SH-SY5Y (cell line): ENCODE results near the gene PGGHG.

Experiments used
- GATA2 ChIP-seq: IDR thresholded peaks from 2 replicates; pipeline ENCODE4 v1.6.1; 2011; ENCODE audit warnings: mild to moderate bottlenecking, low read depth, low read length
- GATA3 ChIP-seq: IDR thresholded peaks from 2 replicates; pipeline ENCODE4 v1.6.1; 2011; ENCODE audit warnings: low read depth, mild to moderate bottlenecking, low read length, moderate library complexity

Gene PGGHG

GRCh38 chr11:257766-258493 is 31.0 kb upstream of the PGGHG start:
- TF ChIP-seq GATA3 (no peak), GATA2 (no peak)

- TF ChIP-seq GATA3, result no peak
- TF ChIP-seq GATA2, result no peak
Observed at GRCh38 chr11:259413-259812, 29.5 kb upstream of the PGGHG start.

- TF ChIP-seq GATA2 (no peak), GATA3 (no peak)
Observed at GRCh38 chr11:261624-262023, 27.3 kb upstream of the PGGHG start.

DNA sequence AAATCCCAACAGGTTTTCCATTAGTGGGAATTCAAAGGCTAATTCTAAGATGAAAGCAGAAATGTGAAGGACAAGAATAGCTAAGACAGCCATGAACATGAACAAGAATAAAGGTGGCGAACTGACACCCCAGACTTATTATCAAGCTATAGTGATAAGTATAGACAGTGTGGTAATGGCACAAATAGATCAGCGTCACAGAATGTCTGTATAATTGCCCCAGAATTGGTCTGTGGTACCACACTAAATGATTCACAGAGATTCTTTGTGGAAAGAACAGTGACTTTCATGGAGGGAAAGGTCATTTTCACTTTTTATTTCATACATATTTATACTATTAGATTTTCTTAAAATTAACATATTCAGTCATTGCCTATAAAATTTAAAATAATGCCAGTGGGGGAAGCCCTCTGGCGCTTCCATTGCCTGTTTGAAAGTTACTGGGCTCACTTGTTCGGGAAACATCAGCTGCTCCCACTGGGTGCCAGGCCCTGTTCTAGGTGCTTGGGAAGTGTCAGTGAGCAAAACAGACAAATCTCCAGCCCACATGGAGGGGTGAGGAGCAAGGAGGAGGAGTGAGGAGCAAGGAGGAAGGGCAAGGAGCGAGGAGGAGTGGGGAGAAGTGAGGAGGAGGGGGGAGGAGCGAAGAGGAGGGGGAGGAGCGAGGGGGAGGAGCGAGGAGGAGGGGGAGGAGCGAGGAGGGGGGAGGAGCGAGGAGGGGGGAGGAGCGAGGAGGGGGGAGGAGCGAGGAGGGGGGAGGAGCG is 22.1 kb upstream of the PGGHG start:
- TF ChIP-seq GATA2 (no peak), GATA3 (no peak)

DNA sequence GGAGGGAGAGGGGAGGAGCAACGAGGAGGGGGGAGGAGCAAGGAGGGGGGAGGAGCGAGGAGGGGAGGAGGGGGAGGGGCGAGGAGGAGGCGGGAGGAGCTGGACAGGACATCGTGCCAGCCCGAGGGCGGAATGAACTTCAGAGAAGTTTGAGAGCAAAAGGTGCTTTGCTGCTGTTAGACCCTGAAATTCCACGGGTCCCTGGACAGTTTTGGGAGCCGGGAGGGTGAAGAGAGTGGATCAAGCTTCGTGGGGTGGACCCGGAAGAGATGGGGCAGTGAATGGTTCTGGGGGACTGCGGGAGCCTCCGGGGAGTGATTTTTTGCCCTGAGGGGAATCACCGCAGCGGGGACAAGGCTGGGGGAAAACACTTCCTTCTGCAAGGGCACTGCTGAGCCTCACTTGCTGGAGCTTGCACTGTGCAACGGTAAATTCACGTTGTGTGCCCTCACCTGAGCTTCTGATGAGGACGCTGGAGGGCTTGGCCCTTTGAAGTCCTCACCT is 21.4 kb upstream of the PGGHG start:
- TF ChIP-seq GATA2, result no peak
- TF ChIP-seq GATA3, result no peak

DNA sequence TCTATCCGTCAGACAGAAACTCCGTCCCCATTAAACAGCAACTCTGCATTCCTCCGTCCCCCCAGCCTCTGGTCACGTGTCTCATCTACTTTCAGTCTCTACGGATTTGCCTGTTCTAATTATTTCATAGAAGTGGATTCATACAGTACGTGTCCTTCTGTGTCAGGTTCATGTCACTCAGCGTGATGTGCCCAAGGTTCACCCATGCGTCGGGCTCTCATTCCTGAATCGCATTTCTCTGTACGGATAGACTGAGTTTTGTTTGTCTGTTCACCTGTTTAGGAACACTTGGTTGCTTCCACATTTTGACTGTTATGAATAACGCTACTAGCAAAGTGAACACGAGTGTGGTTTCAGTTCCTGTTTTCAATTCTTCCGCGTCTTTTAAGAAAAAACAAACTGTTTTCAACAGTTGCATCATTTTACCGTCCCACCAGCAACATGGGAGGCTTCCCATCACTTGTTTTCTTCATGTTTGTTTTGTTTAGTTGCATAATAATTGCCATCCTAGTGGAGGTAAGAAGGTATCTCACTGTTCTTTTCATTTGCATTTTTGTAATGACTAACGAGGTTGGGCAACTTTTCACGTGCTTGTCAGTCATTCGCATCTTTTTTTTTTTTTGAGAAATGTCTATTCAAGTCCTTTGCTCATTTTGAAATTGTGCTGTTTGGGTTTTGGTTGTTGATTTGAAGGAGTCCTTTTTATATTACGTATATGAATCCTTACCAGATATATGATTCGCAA is 19.6 kb upstream of the PGGHG start:
- TF ChIP-seq GATA3 (no peak), GATA2 (no peak)

DNA sequence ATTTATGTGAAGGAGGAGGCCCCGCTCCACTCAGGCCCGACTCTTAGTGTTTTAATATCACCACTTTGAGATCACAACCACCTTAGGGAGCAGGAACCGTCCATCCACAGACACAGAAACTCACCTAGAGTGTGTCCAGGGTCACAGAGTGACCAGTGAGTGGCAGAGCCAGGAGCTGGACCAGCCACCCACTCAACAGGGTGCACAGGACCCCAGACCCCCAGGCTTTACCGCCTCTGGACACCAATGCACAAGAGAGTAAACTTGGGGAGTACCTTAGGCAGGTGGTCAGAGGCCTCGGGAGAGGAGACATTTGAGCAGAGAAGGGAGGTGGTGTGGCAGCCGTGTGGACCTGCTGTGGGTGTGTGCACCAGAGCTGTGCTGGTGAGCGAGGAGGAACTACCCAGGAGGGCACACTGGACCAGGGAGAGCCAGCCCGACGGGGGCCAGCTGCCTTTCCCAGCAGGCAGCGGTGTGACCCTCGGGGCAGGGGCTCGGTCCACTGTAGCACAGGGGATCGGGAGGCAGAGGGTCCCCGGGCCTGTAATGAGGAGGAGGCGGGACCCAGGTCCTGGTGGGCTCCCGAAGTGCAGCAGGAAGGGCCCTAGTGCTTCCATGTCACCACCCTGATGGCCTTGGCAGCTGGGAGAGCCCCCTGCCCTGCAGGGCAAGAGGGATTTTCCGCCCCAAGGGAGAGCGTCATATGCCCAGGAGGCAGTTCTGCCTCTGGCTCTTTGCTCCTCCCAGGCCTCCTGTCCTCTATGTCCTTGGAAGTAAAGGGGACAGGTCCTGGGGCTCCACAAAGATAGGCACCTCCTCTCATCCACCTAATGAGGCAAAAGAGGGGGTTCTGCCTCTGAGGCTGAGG is 18.2 kb upstream of the PGGHG start:
- TF ChIP-seq GATA2, result no peak
- TF ChIP-seq GATA3, result no peak

DNA sequence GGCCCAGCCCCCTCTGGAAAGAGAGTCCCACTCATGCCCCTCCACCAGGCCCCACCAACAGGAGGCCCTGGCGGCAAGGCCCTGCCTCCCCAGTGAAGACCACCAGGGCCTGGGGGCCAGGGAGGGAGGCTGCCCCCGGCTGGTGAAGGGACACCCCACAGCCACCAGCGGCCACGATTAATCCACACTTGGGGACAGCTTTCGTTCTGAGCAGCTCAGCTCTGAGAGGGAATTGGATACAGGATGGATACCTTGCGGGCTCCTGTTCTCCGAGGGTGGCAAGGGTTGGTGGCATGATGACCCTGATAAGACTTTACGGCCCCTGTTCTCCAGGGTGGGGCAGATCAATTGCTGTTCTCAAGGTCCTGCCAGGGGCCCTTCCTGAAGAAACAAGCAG is 17.6 kb upstream of the PGGHG start:
- no peak for TF ChIP-seq GATA2
- no peak for TF ChIP-seq GATA3

GRCh38 chr11:272195-272930 is 16.6 kb upstream of the PGGHG start:
- TF ChIP-seq GATA2 (no peak), GATA3 (no peak)

- TF ChIP-seq GATA2 (no peak), GATA3 (no peak)
Observed at GRCh38 chr11:272931-273198, 16.1 kb upstream of the PGGHG start.

- TF ChIP-seq GATA2 (no peak), GATA3 (no peak)
Observed at GRCh38 chr11:276219-276618, 12.7 kb upstream of the PGGHG start.

DNA sequence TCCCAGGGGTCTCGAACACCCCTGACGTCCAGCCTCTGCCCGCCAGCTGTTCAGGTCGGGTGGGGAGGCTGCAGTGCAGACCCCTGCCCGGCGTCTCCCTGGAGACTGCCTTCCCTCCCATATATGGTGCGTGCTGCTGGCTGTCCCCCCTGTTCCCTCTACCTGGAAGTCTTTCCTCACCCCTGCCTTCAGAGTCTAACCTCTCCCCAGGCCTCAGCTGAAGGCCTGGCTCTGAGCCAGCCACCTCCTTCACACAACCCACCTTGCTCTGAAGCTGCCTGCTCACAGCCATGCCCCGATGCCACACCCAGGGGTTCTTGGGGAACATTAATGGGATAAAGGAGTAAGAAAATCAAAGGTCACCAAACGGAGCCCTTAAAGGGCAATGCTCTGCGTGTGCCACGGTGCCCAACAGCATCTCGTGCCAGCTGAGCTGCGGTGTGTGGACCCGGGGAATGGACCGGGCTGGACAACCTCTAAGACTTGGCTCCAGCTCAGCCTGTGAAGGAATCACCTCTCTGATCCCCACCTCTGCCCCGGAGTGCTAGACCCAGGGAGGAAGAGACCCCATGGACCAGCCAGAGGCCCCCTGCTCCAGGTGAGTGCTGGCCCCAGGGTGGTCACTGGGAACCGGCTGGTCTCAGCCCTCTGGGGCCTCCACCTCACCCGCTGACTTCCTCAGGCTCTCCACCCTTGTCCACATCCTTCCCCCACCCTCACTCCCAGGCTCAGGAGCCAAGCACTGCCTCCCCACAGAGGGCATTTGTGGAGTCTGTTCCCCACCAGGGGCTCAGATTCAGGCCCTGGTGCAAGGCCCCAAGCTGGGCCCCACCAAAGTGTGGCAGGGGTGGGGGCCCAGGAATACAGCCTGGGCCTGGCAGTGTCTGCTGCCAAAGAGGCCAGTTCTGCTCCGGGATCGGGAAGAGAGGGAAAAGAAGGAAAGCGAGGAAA is 10.7 kb upstream of the PGGHG start, which contains the start of gene NLRP6:
Gene NLRP6, plus strand, starts transcription at position 407 of the 951 bp plus-strand sequence. Its CDS starts 163 bp downstream, at position 570.
- no peak for TF ChIP-seq GATA3
- no peak for TF ChIP-seq GATA2
